Mesendoderm (in vitro differentiated cells): ENCODE results near the gene SWT1.

ENCODE experiments used
- DNase-seq: peaks from one replicate; pipeline ENCODE4 v3.0.0; 2013
- H2AK5ac ChIP-seq: 2 replicates; pipeline ENCODE4 v1.6.1; 2013; ENCODE audit warnings: low read length, inconsistent platforms
- H2BK120ac ChIP-seq: 2 replicates; pipeline ENCODE4 v1.6.1; 2013; ENCODE audit warnings: low read depth, mild to moderate bottlenecking, low read length, moderate library complexity, mixed read lengths
- H2BK15ac ChIP-seq: replicated peaks from 2 replicates; pipeline ENCODE4 v1.6.1; 2013; ENCODE audit warnings: low read depth, mild to moderate bottlenecking, moderate library complexity
- H2BK5ac ChIP-seq: 2 replicates; pipeline ENCODE4 v1.6.1; 2013; ENCODE audit warnings: low read length, inconsistent platforms
- H3K18ac ChIP-seq: 2 replicates; pipeline ENCODE4 v1.6.1; 2013; ENCODE audit warnings: mild to moderate bottlenecking, low read length, mixed read lengths
- H3K23ac ChIP-seq: one replicate; pipeline ENCODE4 v1.6.1; 2013; ENCODE audit warnings: low read length
- H3K27ac ChIP-seq: 2 replicates; pipeline ENCODE4 v1.5.1; 2013; ENCODE audit warnings: low read depth, mild to moderate bottlenecking, inconsistent platforms, low read length, moderate library complexity
- H3K27me3 ChIP-seq: 2 replicates; pipeline ENCODE4 v1.6.1; 2013; ENCODE audit warnings: low read length, control low read depth, mild to moderate bottlenecking, inconsistent platforms; ENCODE audit not compliant: insufficient read depth, poor library complexity
- H3K36me3 ChIP-seq: 2 replicates; pipeline ENCODE4 v1.6.1; 2013; ENCODE audit warnings: low read length, inconsistent platforms; ENCODE audit not compliant: control insufficient read depth, insufficient read depth
- H3K4ac ChIP-seq: one replicate; pipeline ENCODE4 v1.6.1; 2013; ENCODE audit warnings: low read depth, mild to moderate bottlenecking, low read length, moderate library complexity
- H3K4me1 ChIP-seq: 2 replicates; pipeline ENCODE4 v1.6.1; 2013; ENCODE audit warnings: low read depth, low read length, inconsistent platforms; ENCODE audit not compliant: control insufficient read depth
- H3K4me2 ChIP-seq: 2 replicates; pipeline ENCODE4 v1.6.1; 2013; ENCODE audit warnings: low read length
- H3K4me3 ChIP-seq: 2 replicates; pipeline ENCODE4 v1.5.1; 2013; ENCODE audit warnings: mild to moderate bottlenecking, low read length
- H3K56ac ChIP-seq: one replicate; pipeline ENCODE4 v1.6.1; 2013; ENCODE audit warnings: low read length
- H3K79me1 ChIP-seq: 2 replicates; pipeline ENCODE4 v1.6.1; 2013; ENCODE audit warnings: low read length, inconsistent platforms
- H3K79me2 ChIP-seq: 2 replicates; pipeline ENCODE4 v1.6.1; 2013; ENCODE audit warnings: mild to moderate bottlenecking, low read length; ENCODE audit not compliant: control insufficient read depth, insufficient read depth
- H3K9ac ChIP-seq: 2 replicates; pipeline ENCODE4 v1.6.1; 2013; ENCODE audit warnings: low read length, inconsistent platforms
- H4K5ac ChIP-seq: one replicate; pipeline ENCODE4 v1.6.1; 2013; ENCODE audit warnings: low read length
- H4K8ac ChIP-seq: one replicate; pipeline ENCODE4 v1.6.1; 2013; ENCODE audit warnings: low read depth, mild to moderate bottlenecking, control low read depth, low read length, moderate library complexity
- WGBS: extraction: QIAGEN DNeasy Blood & Tissue Kit; methylation state at CpG from one replicate; pipeline ENCODE4 v1.1.7; 2013; ENCODE audit warnings: low lambda C conversion rate, missing lambda C conversion rate; ENCODE audit not compliant: insufficient coverage; ENCODE audit errors: extremely low coverage; 5-methylcytosine and 5-hydroxymethylcytosine counted together

Gene SWT1

GRCh38 chr1:185315445-185316071, 158.6 kb downstream of the SWT1 start:
- peak overlapping the region; percentile 89 for H3K18ac ChIP-seq
- H3K27ac ChIP-seq: no peak overlapping the region
- H3K4me2 ChIP-seq: peak overlapping the region; percentile 63
- H3K27me3 ChIP-seq: no peaks in the 10 kb centered on the region
- H3K23ac ChIP-seq: no peak overlapping the region
- no peak overlapping the region for H2BK15ac ChIP-seq
- H3K56ac ChIP-seq: peak overlapping the region; percentile 99
- no peak overlapping the region for H4K5ac ChIP-seq
- H3K9ac ChIP-seq: peak overlapping the region; percentile 99
- H3K4me3 ChIP-seq: peak overlapping the region; percentile 98
- H2BK5ac ChIP-seq: peak overlapping the region; percentile 37
- no CpG with 5 or more reads among the region's 8 CpGs for WGBS
- H3K79me1 ChIP-seq: no peaks in the 10 kb centered on the region
- no peaks in the 10 kb centered on the region for H3K36me3 ChIP-seq
- no peak overlapping the region for H2BK120ac ChIP-seq
- H3K4me1 ChIP-seq: peaks cover 6% of the 10 kb centered on the region
- peaks cover 56% of the 10 kb centered on the region for H3K79me2 ChIP-seq
- no peak overlapping the region for H3K4ac ChIP-seq
- H4K8ac ChIP-seq: no peak overlapping the region
- no peak for DNase-seq
- H2AK5ac ChIP-seq: no peak overlapping the region

- H3K23ac ChIP-seq: peak overlapping the region; percentile 97
- no peak overlapping the region for H4K5ac ChIP-seq
- H3K27me3 ChIP-seq: no peaks in the 10 kb centered on the region
- no peaks in the 10 kb centered on the region for H3K36me3 ChIP-seq
- H3K4me2 ChIP-seq: peak overlapping the region; percentile 36
- H2BK15ac ChIP-seq: no peak overlapping the region
- no peak overlapping the region for H4K8ac ChIP-seq
- peak overlapping the region; percentile 87 for H2BK5ac ChIP-seq
- no peak overlapping the region for H2AK5ac ChIP-seq
- peak overlapping the region; percentile 16 for H2BK120ac ChIP-seq
- DNase-seq: peak; percentile 93
- H3K4ac ChIP-seq: peak overlapping the region; percentile 87
- WGBS: no CpG with 5 or more reads among the region's 88 CpGs
- peak overlapping the region; percentile 95 for H3K27ac ChIP-seq
- H3K79me2 ChIP-seq: peaks cover 51% of the 10 kb centered on the region
- H3K4me3 ChIP-seq: peak overlapping the region; percentile 98
- peak overlapping the region; percentile 99 for H3K56ac ChIP-seq
- peak overlapping the region; percentile 99 for H3K9ac ChIP-seq
- peak overlapping the region; percentile 89 for H3K18ac ChIP-seq
- peaks cover 6% of the 10 kb centered on the region for H3K4me1 ChIP-seq
- no peaks in the 10 kb centered on the region for H3K79me1 ChIP-seq
These were observed 159.4 kb downstream of the SWT1 start for GRCh38 chr1:185316163-185317033.

GRCh38 chr1:185317034-185317885, 160.3 kb downstream of the SWT1 start, which contains the start of gene IVNS1ABP:
Gene IVNS1ABP (minus strand): TSS chr1:185317243. CDS start chr1:185309493, 7,750 bp downstream.
- Histone ChIP-seq H3K79me1 (no peaks in the 10 kb centered on the region), H3K4ac (peak within 1 kb of the TSS; percentile 87), H4K8ac (no peak within 1 kb of the TSS), H3K56ac (peak within 1 kb of the TSS; percentile 99), H3K18ac (peak within 1 kb of the TSS; percentile 89), H3K9ac (peak within 1 kb of the TSS; percentile 99), H3K79me2 (peaks cover 43% of the 10 kb centered on the region), H4K5ac (peak within 1 kb of the TSS; percentile 51), H3K27me3 (no peaks in the 10 kb centered on the region), H3K4me3 (peak within 1 kb of the TSS; percentile 98), H2AK5ac (peak within 1 kb of the TSS; percentile 52), H2BK5ac (peak within 1 kb of the TSS; percentile 87), H3K27ac (peak within 1 kb of the TSS; percentile 95), H3K4me1 (peaks cover 6% of the 10 kb centered on the region), H3K36me3 (no peaks in the 10 kb centered on the region), H2BK15ac (no peak within 1 kb of the TSS), H3K4me2 (peak within 1 kb of the TSS; percentile 53), H3K23ac (peak within 1 kb of the TSS; percentile 97), H2BK120ac (peak within 1 kb of the TSS; percentile 16)
- DNase-seq: peak; percentile 98
- no CpG with 5 or more reads among the region's 80 CpGs for WGBS

GRCh38 chr1:185317886-185318310, 160.9 kb downstream of the SWT1 start:
- Histone ChIP-seq H4K8ac (no peak overlapping the region), H3K4me1 (peaks cover 5% of the 10 kb centered on the region), H2AK5ac (peak overlapping the region; percentile 52), H3K9ac (peak overlapping the region; percentile 40), H3K36me3 (no peaks in the 10 kb centered on the region), H4K5ac (peak overlapping the region; percentile 51), H2BK15ac (no peak overlapping the region), H3K56ac (peak overlapping the region; percentile 86), H3K79me1 (no peaks in the 10 kb centered on the region), H3K4ac (peak overlapping the region; percentile 22), H3K27me3 (no peaks in the 10 kb centered on the region), H2BK5ac (peak overlapping the region; percentile 74), H3K4me2 (peak overlapping the region; percentile 53), H3K79me2 (peaks cover 38% of the 10 kb centered on the region), H3K27ac (peak overlapping the region; percentile 48), H3K23ac (no peak overlapping the region), H3K18ac (peak overlapping the region; percentile 15), H3K4me3 (no peak overlapping the region), H2BK120ac (no peak overlapping the region)
- peak; percentile 81 for DNase-seq
- no CpG with 5 or more reads among the region's 11 CpGs for WGBS

- H3K27me3 ChIP-seq: no peaks in the 10 kb centered on the region
- no peaks in the 10 kb centered on the region for H3K36me3 ChIP-seq
- no peak overlapping the region for H3K23ac ChIP-seq
- H3K4me2 ChIP-seq: no peak overlapping the region
- peak overlapping the region; percentile 40 for H3K9ac ChIP-seq
- no peaks in the 10 kb centered on the region for H3K79me1 ChIP-seq
- H2BK15ac ChIP-seq: no peak overlapping the region
- peaks cover 33% of the 10 kb centered on the region for H3K79me2 ChIP-seq
- no peak overlapping the region for H4K8ac ChIP-seq
- no CpG with 5 or more reads among the region's 10 CpGs for WGBS
- H2AK5ac ChIP-seq: no peak overlapping the region
- DNase-seq: no peak
- no peak overlapping the region for H3K4me3 ChIP-seq
- H3K27ac ChIP-seq: no peak overlapping the region
- peak overlapping the region; percentile 12 for H3K18ac ChIP-seq
- H3K4ac ChIP-seq: no peak overlapping the region
- no peak overlapping the region for H2BK120ac ChIP-seq
- H4K5ac ChIP-seq: peak overlapping the region; percentile 51
- H2BK5ac ChIP-seq: no peak overlapping the region
- peak overlapping the region; percentile 86 for H3K56ac ChIP-seq
- H3K4me1 ChIP-seq: peaks cover 5% of the 10 kb centered on the region
These were observed 161.6 kb downstream of the SWT1 start for GRCh38 chr1:185318431-185319138.
